H1 (cell line): Measurements from ENCODE around the gene ZNF75A. TPM values are rescaled to one million over a fixed set of nuclear protein-coding genes. Genes with fewer than 3 reads are reported as not detected.

Experiments used
- EZH2 ChIP-seq: fragments of 200-600 bp; sonication (generic); IDR thresholded peaks from 2 replicates; pipeline ENCODE4 v1.7.1; 2012; ENCODE audit warnings: low read depth, mild to moderate bottlenecking, moderate library complexity, low read length, inconsistent platforms; ENCODE audit not compliant: severe bottlenecking
- POLR2AphosphoS5 ChIP-seq: IDR thresholded peaks from 2 replicates; pipeline ENCODE4 v1.6.1; 2011; ENCODE audit warnings: low read depth, low read length
- POU5F1 ChIP-seq: IDR thresholded peaks from 2 replicates; pipeline ENCODE4 v1.6.1; 2011; ENCODE audit warnings: low read depth, mild to moderate bottlenecking, low read length, moderate library complexity
- RNF2 ChIP-seq: fragments of 200-900, 300-1000 bp; sonication (generic); IDR thresholded peaks from 2 replicates; pipeline ENCODE4 v1.7.1; 2016; ENCODE audit warnings: borderline replicate concordance, low read depth, mild to moderate bottlenecking, antibody characterized with exemption, low read length; ENCODE audit not compliant: poor library complexity, severe bottlenecking; ENCODE audit errors: missing control alignments
- TAF1 ChIP-seq: IDR thresholded peaks from 2 replicates; pipeline ENCODE4 v1.6.1; 2011; ENCODE audit warnings: mild to moderate bottlenecking, low read depth, low read length
- polyA plus RNA-seq, 7 experiments: library from polyadenylated mRNA; depleted of rRNA in 3 of 7; stranded (reverse) in 5 of 7; unstranded in 2 of 7; fragments of >200 nt in 5 of 7; fragments of 200-250 nt in 2 of 7; gene quantifications; 1 replicate in 5 of 7; 2 replicates in 1 of 7; 4 replicates in 1 of 7; pipeline versions ENCODE4 v1.2.1 to v1.2.3, GENCODE V29; 2011 to 2013; ENCODE audit warnings: missing spikeins in 2 of 7, mixed read lengths in 2 of 7
- total RNA-seq: library from RNA; stranded (reverse); fragmentation: NEBNext Ultra II Directional; extraction: Animal tissue kit (Norgen Biotek cat#: 25700); gene quantifications from 2 replicates; pipeline ENCODE4 v1.2.1, GENCODE V29; 2021
- TF ChIP-seq, protein P1 (sequence below): fragments of 300-600 bp; sonication (generic); IDR thresholded peaks from 2 replicates; pipeline ENCODE4 v1.7.1; 2012; ENCODE audit warnings: low read length, moderate library complexity, mild to moderate bottlenecking, inconsistent platforms; ENCODE audit not compliant: insufficient replicate concordance
- TF ChIP-seq, protein P2 (sequence below): IDR thresholded peaks from 2 replicates; pipeline ENCODE4 v1.6.1; 2012; ENCODE audit warnings: inconsistent platforms

The ZNF75A gene
- total and polyA plus RNA-seq, 2 of the 8 experiments (the other 6 are each of a cell fraction or from before 2014, with no cell fraction given): 9.3 to 30.0 TPM

DNA sequence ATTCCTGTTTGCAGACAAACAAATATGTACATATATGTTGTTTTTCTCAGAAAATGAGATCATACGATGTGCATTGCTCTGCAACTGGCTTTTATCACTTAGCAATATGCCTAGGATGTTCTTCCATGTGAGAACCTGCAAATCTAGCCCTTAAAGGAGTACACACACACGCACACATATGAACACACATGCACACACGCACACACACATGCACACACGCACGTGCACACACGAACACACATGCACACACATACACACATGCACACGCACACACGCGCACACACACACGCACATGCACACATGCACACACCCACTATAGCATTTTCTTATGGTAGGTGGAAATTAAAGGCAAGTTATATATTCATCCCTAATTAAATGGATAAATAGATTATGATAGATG, 42.3 kb downstream of the ZNF75A start (continued):
- TF ChIP-seq, protein P1, sequence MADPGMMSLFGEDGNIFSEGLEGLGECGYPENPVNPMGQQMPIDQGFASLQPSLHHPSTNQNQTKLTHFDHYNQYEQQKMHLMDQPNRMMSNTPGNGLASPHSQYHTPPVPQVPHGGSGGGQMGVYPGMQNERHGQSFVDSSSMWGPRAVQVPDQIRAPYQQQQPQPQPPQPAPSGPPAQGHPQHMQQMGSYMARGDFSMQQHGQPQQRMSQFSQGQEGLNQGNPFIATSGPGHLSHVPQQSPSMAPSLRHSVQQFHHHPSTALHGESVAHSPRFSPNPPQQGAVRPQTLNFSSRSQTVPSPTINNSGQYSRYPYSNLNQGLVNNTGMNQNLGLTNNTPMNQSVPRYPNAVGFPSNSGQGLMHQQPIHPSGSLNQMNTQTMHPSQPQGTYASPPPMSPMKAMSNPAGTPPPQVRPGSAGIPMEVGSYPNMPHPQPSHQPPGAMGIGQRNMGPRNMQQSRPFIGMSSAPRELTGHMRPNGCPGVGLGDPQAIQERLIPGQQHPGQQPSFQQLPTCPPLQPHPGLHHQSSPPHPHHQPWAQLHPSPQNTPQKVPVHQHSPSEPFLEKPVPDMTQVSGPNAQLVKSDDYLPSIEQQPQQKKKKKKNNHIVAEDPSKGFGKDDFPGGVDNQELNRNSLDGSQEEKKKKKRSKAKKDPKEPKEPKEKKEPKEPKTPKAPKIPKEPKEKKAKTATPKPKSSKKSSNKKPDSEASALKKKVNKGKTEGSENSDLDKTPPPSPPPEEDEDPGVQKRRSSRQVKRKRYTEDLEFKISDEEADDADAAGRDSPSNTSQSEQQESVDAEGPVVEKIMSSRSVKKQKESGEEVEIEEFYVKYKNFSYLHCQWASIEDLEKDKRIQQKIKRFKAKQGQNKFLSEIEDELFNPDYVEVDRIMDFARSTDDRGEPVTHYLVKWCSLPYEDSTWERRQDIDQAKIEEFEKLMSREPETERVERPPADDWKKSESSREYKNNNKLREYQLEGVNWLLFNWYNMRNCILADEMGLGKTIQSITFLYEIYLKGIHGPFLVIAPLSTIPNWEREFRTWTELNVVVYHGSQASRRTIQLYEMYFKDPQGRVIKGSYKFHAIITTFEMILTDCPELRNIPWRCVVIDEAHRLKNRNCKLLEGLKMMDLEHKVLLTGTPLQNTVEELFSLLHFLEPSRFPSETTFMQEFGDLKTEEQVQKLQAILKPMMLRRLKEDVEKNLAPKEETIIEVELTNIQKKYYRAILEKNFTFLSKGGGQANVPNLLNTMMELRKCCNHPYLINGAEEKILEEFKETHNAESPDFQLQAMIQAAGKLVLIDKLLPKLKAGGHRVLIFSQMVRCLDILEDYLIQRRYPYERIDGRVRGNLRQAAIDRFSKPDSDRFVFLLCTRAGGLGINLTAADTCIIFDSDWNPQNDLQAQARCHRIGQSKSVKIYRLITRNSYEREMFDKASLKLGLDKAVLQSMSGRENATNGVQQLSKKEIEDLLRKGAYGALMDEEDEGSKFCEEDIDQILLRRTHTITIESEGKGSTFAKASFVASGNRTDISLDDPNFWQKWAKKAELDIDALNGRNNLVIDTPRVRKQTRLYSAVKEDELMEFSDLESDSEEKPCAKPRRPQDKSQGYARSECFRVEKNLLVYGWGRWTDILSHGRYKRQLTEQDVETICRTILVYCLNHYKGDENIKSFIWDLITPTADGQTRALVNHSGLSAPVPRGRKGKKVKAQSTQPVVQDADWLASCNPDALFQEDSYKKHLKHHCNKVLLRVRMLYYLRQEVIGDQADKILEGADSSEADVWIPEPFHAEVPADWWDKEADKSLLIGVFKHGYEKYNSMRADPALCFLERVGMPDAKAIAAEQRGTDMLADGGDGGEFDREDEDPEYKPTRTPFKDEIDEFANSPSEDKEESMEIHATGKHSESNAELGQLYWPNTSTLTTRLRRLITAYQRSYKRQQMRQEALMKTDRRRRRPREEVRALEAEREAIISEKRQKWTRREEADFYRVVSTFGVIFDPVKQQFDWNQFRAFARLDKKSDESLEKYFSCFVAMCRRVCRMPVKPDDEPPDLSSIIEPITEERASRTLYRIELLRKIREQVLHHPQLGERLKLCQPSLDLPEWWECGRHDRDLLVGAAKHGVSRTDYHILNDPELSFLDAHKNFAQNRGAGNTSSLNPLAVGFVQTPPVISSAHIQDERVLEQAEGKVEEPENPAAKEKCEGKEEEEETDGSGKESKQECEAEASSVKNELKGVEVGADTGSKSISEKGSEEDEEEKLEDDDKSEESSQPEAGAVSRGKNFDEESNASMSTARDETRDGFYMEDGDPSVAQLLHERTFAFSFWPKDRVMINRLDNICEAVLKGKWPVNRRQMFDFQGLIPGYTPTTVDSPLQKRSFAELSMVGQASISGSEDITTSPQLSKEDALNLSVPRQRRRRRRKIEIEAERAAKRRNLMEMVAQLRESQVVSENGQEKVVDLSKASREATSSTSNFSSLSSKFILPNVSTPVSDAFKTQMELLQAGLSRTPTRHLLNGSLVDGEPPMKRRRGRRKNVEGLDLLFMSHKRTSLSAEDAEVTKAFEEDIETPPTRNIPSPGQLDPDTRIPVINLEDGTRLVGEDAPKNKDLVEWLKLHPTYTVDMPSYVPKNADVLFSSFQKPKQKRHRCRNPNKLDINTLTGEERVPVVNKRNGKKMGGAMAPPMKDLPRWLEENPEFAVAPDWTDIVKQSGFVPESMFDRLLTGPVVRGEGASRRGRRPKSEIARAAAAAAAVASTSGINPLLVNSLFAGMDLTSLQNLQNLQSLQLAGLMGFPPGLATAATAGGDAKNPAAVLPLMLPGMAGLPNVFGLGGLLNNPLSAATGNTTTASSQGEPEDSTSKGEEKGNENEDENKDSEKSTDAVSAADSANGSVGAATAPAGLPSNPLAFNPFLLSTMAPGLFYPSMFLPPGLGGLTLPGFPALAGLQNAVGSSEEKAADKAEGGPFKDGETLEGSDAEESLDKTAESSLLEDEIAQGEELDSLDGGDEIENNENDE: no peak
- TF ChIP-seq RNF2: no peak
- TF ChIP-seq, protein P2, sequence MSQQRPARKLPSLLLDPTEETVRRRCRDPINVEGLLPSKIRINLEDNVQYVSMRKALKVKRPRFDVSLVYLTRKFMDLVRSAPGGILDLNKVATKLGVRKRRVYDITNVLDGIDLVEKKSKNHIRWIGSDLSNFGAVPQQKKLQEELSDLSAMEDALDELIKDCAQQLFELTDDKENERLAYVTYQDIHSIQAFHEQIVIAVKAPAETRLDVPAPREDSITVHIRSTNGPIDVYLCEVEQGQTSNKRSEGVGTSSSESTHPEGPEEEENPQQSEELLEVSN: no peak
- no peak for TF ChIP-seq POLR2AphosphoS5
- no peak for TF ChIP-seq POU5F1
- no peak for TF ChIP-seq EZH2
- no peak for TF ChIP-seq TAF1
- TF ChIP-seq, all 59 proteins: peak for 0
